MM.1S (cell line): ENCODE results near the gene NINJ1.

ENCODE experiments used
- DNase-seq: peaks from one replicate; pipeline ENCODE4 v3.0.0-alpha.2; 2015
- H2AFZ ChIP-seq: fragments of 300-600 bp; sonication (generic); 2 replicates; pipeline ENCODE4 v1.6.0; 2016; ENCODE audit warnings: antibody characterized with exemption, low read length
- H3F3A ChIP-seq: fragments of 300-600 bp; sonication (generic); 2 replicates; pipeline ENCODE4 v1.6.1; 2016; ENCODE audit warnings: mild to moderate bottlenecking, antibody characterized with exemption, low read length, moderate library complexity, mixed read lengths; ENCODE audit not compliant: insufficient read depth
- H3K27ac ChIP-seq: fragments of 300-600 bp; sonication (generic); 2 replicates; pipeline ENCODE4 v1.5.1; 2016; ENCODE audit warnings: mild to moderate bottlenecking, low read length
- H3K27me3 ChIP-seq: fragments of 300-600 bp; sonication (generic); replicated peaks from 2 replicates; pipeline ENCODE4 v1.6.0; 2016; ENCODE audit warnings: low read length; ENCODE audit not compliant: insufficient read depth
- H3K36me3 ChIP-seq: fragments of 300-600 bp; sonication (generic); replicated peaks from 2 replicates; pipeline ENCODE4 v1.6.1; 2016; ENCODE audit warnings: mild to moderate bottlenecking, low read length, mixed read lengths; ENCODE audit not compliant: insufficient read depth
- H3K4me1 ChIP-seq: fragments of 300-600 bp; sonication (generic); 2 replicates; pipeline ENCODE4 v1.6.1; 2016; ENCODE audit warnings: low read length, mixed read lengths
- H3K4me2 ChIP-seq: fragments of 300-600 bp; sonication (generic); 2 replicates; pipeline ENCODE4 v1.6.0; 2016; ENCODE audit warnings: low read depth, low read length
- H3K4me3 ChIP-seq: fragments of 300-600 bp; sonication (generic); 2 replicates; pipeline ENCODE4 v1.5.1; 2016; ENCODE audit warnings: low read length, mixed read lengths
- H3K79me2 ChIP-seq: fragments of 300-600 bp; sonication (generic); 2 replicates; pipeline ENCODE4 v1.6.1; 2016; ENCODE audit warnings: mixed run types, low read length, mixed read lengths
- H3K9ac ChIP-seq: fragments of 300-600 bp; sonication (generic); 2 replicates; pipeline ENCODE4 v1.6.1; 2016; ENCODE audit warnings: low read length, mixed read lengths
- H3K9me2 ChIP-seq: fragments of 300-600 bp; sonication (generic); replicated peaks from 2 replicates; pipeline ENCODE4 v1.6.1; 2016; ENCODE audit warnings: mild to moderate bottlenecking, low read length, mixed read lengths; ENCODE audit not compliant: insufficient read depth
- H3K9me3 ChIP-seq: fragments of 300-600 bp; sonication (generic); replicated peaks from 2 replicates; pipeline ENCODE4 v1.6.1; 2016; ENCODE audit warnings: mild to moderate bottlenecking, low read length, mixed read lengths; ENCODE audit not compliant: insufficient read depth
- H4K20me1 ChIP-seq: fragments of 300-600 bp; sonication (generic); 2 replicates; pipeline ENCODE4 v1.6.1; 2016; ENCODE audit warnings: mild to moderate bottlenecking, low read length, moderate library complexity, mixed read lengths; ENCODE audit not compliant: insufficient read depth
- EZH2 ChIP-seq: fragments of 300-600 bp; sonication (generic); optimal IDR thresholded peaks from 2 replicates; pipeline ENCODE3; 2017; ENCODE audit warnings: low read depth, mild to moderate bottlenecking, antibody characterized with exemption, low read length, mixed read lengths
- EZH2phosphoT487 ChIP-seq: fragments of 300-600 bp; sonication (generic); IDR thresholded peaks from 2 replicates; pipeline ENCODE4 v1.6.1; 2018; ENCODE audit warnings: antibody characterized with exemption, low read length
- TF ChIP-seq, protein P1 (sequence below): fragments of 300-600 bp; sonication (generic); IDR thresholded peaks from 2 replicates; pipeline ENCODE4 v1.5.1; 2016; ENCODE audit warnings: antibody characterized with exemption, low read length, mixed read lengths

Gene NINJ1

GRCh38 chr9:93130861-93131481 is 3.1 kb downstream of the NINJ1 start:
- H3K9me3 ChIP-seq = no peaks in the 10 kb centered on the region
- no peak overlapping the region for H3K4me2 ChIP-seq
- H3K9me2 ChIP-seq = no peaks in the 10 kb centered on the region
- no peaks in the 10 kb centered on the region; the same call in 1 of the 2 replicates for H3F3A ChIP-seq
- no peak overlapping the region for H3K27ac ChIP-seq
- H3K4me1 ChIP-seq = peaks cover 4% of the 10 kb centered on the region; the same call in 1 of the 2 replicates
- H4K20me1 ChIP-seq = no peaks in the 10 kb centered on the region
- H2AFZ ChIP-seq = no peak overlapping the region
- DNase-seq = no peak
- H3K79me2 ChIP-seq = peaks cover 32% of the 10 kb centered on the region
- no peak overlapping the region for H3K9ac ChIP-seq
- H3K4me3 ChIP-seq = no peak overlapping the region
- TF ChIP-seq, protein P1, sequence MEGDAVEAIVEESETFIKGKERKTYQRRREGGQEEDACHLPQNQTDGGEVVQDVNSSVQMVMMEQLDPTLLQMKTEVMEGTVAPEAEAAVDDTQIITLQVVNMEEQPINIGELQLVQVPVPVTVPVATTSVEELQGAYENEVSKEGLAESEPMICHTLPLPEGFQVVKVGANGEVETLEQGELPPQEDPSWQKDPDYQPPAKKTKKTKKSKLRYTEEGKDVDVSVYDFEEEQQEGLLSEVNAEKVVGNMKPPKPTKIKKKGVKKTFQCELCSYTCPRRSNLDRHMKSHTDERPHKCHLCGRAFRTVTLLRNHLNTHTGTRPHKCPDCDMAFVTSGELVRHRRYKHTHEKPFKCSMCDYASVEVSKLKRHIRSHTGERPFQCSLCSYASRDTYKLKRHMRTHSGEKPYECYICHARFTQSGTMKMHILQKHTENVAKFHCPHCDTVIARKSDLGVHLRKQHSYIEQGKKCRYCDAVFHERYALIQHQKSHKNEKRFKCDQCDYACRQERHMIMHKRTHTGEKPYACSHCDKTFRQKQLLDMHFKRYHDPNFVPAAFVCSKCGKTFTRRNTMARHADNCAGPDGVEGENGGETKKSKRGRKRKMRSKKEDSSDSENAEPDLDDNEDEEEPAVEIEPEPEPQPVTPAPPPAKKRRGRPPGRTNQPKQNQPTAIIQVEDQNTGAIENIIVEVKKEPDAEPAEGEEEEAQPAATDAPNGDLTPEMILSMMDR = no peak
- no peak for TF ChIP-seq EZH2phosphoT487
- H3K27me3 ChIP-seq = no peaks in the 10 kb centered on the region
- no peaks in the 10 kb centered on the region for H3K36me3 ChIP-seq

DNA sequence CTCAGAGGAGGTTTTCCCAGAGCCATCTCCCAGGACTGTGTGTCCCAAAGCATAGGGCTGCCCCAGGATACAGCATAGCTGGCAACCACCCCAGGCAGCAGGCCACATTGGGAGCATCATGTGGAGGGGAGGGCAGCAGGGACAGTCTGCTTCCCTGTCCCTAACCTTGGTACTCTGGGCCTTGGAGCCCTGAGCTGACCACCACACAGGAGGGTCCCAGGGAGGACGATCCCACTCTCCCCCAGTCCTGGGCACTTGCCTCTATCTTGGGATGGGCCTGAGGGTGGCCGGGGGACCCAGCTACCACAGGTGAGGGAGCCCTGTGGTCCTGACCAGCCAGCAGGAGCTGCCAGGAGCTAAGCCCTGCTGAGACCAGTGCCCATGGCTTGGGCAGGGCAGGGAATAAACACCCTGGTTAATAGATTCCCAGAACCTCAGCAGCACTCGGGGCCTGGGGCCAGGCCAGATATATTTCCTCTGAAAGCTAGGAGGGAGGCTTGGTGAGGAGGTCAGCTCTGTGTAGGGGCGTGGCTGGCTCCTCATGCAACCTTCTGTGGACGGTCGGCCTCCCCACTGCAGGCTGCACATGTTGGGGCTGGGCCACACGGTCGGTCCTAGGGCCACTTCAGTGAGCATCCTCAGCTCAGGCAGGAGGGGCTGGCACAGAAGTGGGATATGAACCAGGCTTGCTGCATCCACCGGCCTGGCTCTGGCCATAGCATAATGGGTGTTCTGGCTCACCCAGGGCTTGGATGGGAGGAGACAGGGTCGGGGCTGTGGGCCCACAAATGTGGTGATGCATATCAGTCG is 4.2 kb downstream of the NINJ1 start:
- Histone ChIP-seq H3K4me3 (no peak overlapping the region), H3K79me2 (peaks cover 32% of the 10 kb centered on the region), H4K20me1 (no peaks in the 10 kb centered on the region), H3K4me2 (no peak overlapping the region), H3F3A (no peaks in the 10 kb centered on the region; the same call in 1 of the 2 replicates), H3K9me3 (no peaks in the 10 kb centered on the region), H3K27ac (no peak overlapping the region), H3K9me2 (no peaks in the 10 kb centered on the region), H3K9ac (no peak overlapping the region), H3K27me3 (no peaks in the 10 kb centered on the region), H3K4me1 (peaks cover 3% of the 10 kb centered on the region; the same call in 1 of the 2 replicates), H2AFZ (no peak overlapping the region), H3K36me3 (no peaks in the 10 kb centered on the region)
- TF ChIP-seq EZH2 (no peak), EZH2phosphoT487 (no peak)
- TF ChIP-seq, protein P1 = no peak
- no peak for DNase-seq

GRCh38 chr9:93129286-93129685 is 4.8 kb downstream of the NINJ1 start:
- no peak for DNase-seq
- Histone ChIP-seq H4K20me1 (no peaks in the 10 kb centered on the region), H3K4me3 (no peak overlapping the region), H2AFZ (no peak overlapping the region), H3K9me2 (no peaks in the 10 kb centered on the region), H3F3A (no peaks in the 10 kb centered on the region; the same call in 1 of the 2 replicates), H3K4me2 (no peak overlapping the region), H3K79me2 (peaks cover 32% of the 10 kb centered on the region), H3K4me1 (no peaks in the 10 kb centered on the region), H3K9me3 (no peaks in the 10 kb centered on the region), H3K36me3 (no peaks in the 10 kb centered on the region), H3K9ac (no peak overlapping the region), H3K27ac (no peak overlapping the region), H3K27me3 (no peaks in the 10 kb centered on the region)
- TF ChIP-seq, protein P1 = no peak
- TF ChIP-seq EZH2phosphoT487 = no peak
